Measurements from ENCODE around the gene FAAH2.
"Not testable (repeated sequence)": the region's sequence is repeated elsewhere in the genome, so short reads cannot be mapped to it uniquely, and the experiment has no call there.

FAAH2 gene

GRCh38 chrX:57394162-57394561 lies 107.7 kb downstream of the FAAH2 start:
- not testable (repeated sequence) for DNase-seq

DNA sequence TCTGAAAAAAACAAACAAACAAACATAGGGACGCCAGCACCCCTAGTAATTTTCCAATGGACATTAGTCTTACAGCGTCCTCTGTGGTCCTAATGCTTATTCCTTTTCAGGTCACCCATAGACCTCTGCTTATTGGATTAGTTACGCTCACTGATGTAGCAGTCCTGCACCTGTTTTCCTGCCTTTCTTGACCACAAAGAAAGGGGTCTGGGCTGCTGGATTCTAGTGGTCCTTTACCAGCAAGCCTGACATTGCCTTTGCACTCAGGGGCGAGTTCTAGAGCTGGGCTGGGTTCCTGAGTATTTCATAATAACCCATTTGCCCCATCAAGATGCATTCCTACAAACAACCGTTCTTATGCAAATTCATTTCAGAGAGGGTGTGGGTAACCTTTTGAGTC lies 116.7 kb downstream of the FAAH2 start:
- not testable (repeated sequence) for DNase-seq

DNA sequence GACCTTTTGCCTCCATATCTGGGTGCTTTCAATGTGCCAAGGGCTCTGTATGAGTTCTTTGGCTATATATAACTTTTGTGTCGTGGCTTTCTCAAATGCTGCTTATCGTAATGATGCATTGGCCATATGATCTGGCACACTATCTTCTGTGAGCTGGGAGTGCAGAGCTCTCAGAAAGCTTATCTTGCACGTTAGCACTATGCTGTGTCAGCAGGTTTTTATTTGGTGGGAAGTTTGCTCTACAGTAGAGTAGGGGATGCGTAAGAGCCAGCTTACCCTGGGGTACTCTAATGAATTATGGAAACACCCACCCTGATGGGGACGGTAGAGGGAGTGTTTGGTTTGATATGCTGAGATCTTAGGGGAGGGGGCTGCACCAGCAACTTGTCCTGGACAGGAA lies 119.6 kb downstream of the FAAH2 start:
- no peak for DNase-seq

- DNase-seq: no peak
Observed at GRCh38 chrX:57417827-57418226, 131.3 kb downstream of the FAAH2 start.

GRCh38 chrX:57422289-57422688 lies 135.8 kb downstream of the FAAH2 start:
- DNase-seq: no peak

- no peak for DNase-seq
Observed at GRCh38 chrX:57422790-57423189, 136.3 kb downstream of the FAAH2 start.

- DNase-seq: no peak
Observed at GRCh38 chrX:57445076-57445475, 158.6 kb downstream of the FAAH2 start.

- no peak for DNase-seq
Observed at GRCh38 chrX:57445832-57446231, 159.3 kb downstream of the FAAH2 start.

- DNase-seq: no peak
Observed at GRCh38 chrX:57447856-57448255, 161.3 kb downstream of the FAAH2 start.

- no peak for DNase-seq
Observed at GRCh38 chrX:57451426-57452020, 165.0 kb downstream of the FAAH2 start.

DNA sequence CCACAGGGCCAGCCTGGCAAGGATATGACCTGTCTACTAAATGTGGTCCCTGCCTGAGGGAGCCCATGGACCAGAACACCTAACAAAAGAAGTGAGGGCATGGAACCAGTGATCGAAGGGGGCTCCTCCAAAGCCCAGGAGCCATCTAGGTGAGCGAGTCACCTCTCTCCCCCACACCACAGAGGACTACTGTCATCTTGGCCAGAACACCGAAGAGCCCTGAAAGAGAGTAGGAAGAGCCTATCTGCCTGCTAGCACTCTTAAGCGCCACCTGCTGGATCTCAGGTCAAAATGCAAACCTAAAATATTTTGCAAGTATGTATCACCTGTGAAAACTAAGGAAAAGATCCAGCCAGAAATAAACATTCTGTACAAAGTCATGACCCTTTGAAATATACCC lies 167.4 kb downstream of the FAAH2 start:
- no peak for DNase-seq

GRCh38 chrX:57481514-57481913 lies 195.0 kb downstream of the FAAH2 start:
- no peak for DNase-seq

- DNase-seq: no peak
Observed at GRCh38 chrX:57516491-57516890, 230.0 kb downstream of the FAAH2 start.

GRCh38 chrX:57519578-57520118 lies 233.1 kb downstream of the FAAH2 start:
- no peak for DNase-seq

DNA sequence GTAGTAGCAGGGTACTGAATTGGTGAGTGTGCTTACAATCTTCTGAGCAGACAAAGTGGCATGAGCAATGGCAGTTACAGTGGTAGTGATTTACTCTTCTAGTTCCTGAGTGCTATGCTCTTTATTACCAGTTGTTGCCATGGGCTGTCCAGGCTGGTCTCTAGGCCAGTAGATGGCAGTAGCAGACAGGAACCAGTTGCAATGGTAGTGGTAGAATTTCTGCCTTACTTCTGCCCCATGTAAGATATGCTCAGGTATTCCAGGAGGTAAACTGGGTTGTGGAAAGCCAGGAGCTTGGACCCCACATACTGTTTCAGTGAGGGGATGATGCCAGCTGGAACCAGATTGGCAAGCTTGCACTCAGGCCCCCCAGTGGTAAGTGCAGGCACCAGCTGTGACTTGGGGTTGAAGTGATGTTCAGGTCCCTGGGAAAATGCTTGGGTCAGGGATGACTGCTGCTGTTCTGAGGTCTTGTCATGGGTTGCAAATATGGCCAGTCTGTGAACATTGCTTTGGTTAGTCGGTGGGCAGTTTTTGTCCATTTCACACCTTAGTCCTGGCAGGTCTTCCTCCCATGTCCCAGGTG lies 242.3 kb downstream of the FAAH2 start:
- DNase-seq: no peak

Measured in CD4-positive, alpha-beta T cell treated with Interferon gamma for 1 hour (primary cell).